Heart left ventricle (tissue), 16 donors: ENCODE data around the gene AGPAT3. TPM values are rescaled to one million over a fixed set of nuclear protein-coding genes. Genes with fewer than 3 reads are reported as not detected.

Experiments used
- ATAC-seq, 4 donors: fragments of 200-7000 bp; cut with Tn5 transposase; one replicate each; pipeline ENCODE4 v1.9.1; 2020 to 2022; ENCODE audit warnings: moderate library complexity in 4 of 4, mild to moderate bottlenecking in 3 of 4, moderate number of reproducible peaks in 1 of 4
- DNase-seq, 5 donors: peaks; one replicate each; pipeline ENCODE4 v3.0.0-alpha.2; 2020
- H3K27ac ChIP-seq, 12 donors: fragments of 200-600 bp; sonication (generic) in 4 of 12; one replicate each; pipeline versions ENCODE4 v1.5.0 to v1.8.0; 2016 to 2022; ENCODE audit warnings: mild to moderate bottlenecking in 2 of 12
- H3K27me3 ChIP-seq, 9 donors: fragments of 200-600 bp; sonication (generic) in 2 of 9; one replicate each; pipeline versions ENCODE4 v1.5.1 to v1.8.0; 2016 to 2022; ENCODE audit warnings: mild to moderate bottlenecking in 3 of 9
- H3K36me3 ChIP-seq, 9 donors: fragments of 200-600 bp; sonication (generic) in 2 of 9; one replicate each; pipeline versions ENCODE4 v1.5.0 to v1.8.0; 2018 to 2022; ENCODE audit warnings: mild to moderate bottlenecking in 2 of 9
- H3K4me1 ChIP-seq, 12 donors: fragments of 200-600 bp; sonication (generic) in 4 of 12; one replicate each; pipeline versions ENCODE4 v1.5.0 to v1.8.0; 2016 to 2022; ENCODE audit warnings: mild to moderate bottlenecking in 3 of 12
- H3K4me3 ChIP-seq, 12 donors: fragments of 200-600 bp; sonication (generic) in 4 of 12; one replicate each; pipeline versions ENCODE4 v1.5.0 to v1.8.0; 2017 to 2022; ENCODE audit warnings: mild to moderate bottlenecking in 9 of 12, moderate library complexity in 4 of 12
- H3K9me3 ChIP-seq, 12 donors: fragments of 200-600 bp; sonication (generic) in 4 of 12; one replicate each; pipeline versions ENCODE4 v1.5.0 to v1.8.0; 2016 to 2022; ENCODE audit warnings: mild to moderate bottlenecking in 1 of 12
- POLR2A ChIP-seq, 2 donors: fragments of 450-650 bp; IDR thresholded peaks; one replicate each; pipeline ENCODE4 v1.6.1; 2017; ENCODE audit warnings: antibody characterized with exemption in 2 of 2, mild to moderate bottlenecking in 2 of 2, moderate library complexity in 2 of 2
- WGBS, 4 donors: extraction: QIAGEN DNeasy Blood & Tissue Kit in 2 of 4; methylation state at CpG; one replicate each; pipeline versions ENCODE4 v1.1.5 to v1.1.7; 2013 to 2018; 5-methylcytosine and 5-hydroxymethylcytosine counted together
- intact Hi-C, 10 donors: fragments of 100-400 bp; cut with DNase I; formaldehyde crosslinking; loops; one replicate each; pipeline versions ENCODE4 v1.11.1 to v1.14.2; 2022
- polyA plus RNA-seq, 2 donors: library from polyadenylated mRNA; stranded (reverse); fragments of 200-250 nt; gene quantifications; one replicate each; pipeline ENCODE4 v1.2.3, GENCODE V29; 2013
- total RNA-seq, 9 donors: library from RNA; depleted of rRNA in 2 of 9; stranded (reverse); fragments of >200 nt in 2 of 9; fragmentation: NEBNext Ultra II Directional in 3 of 9; extraction: Animal tissue kit (Norgen Biotek cat#: 25700) in 3 of 9; gene quantifications; one replicate each; pipeline versions ENCODE4 v1.1.0 to v1.2.4, GENCODE V29; 2016 to 2023
- TF ChIP-seq, protein P1 (sequence below), 12 donors: fragments of 200-600 bp; sonication (generic) in 4 of 12; IDR thresholded peaks; one replicate each; pipeline versions ENCODE4 v1.5.0 to v1.8.0; 2018 to 2022; ENCODE audit warnings: antibody characterized with exemption in 12 of 12, mild to moderate bottlenecking in 5 of 12
- donor health status: ischemic (EF 13 %, LVEDD 7.1; RV severe dilation, severe dysfunction).
- donor health status: healthy with polysubstance abuse.
- donor health status: DM: no; HTN: yes; CAD: no.
- donor health status: DM: no; HTN: no; CAD: no.
- donor health status: ischemic (EF 25% LVEDD 6.9; RV normal size, moderate dysfunction).
- donor health status: ischemic (EF 25% LVEDD 5.7; RV mildly dilated, moderate dysfunction).
- donor health status: healthy.
- donor health status: DM: yes; HTN: yes; CAD: no.
- donor health status: ischemic (EF 35%, LVEDD 5.7; RV mildly dilated, moderate dysfunction).
- donor health status: nonischemic (EF 11% LVEDD 7.7; RV severe dilation, severe dysfunction).
- donor health status: DM: yes; HTN: yes; CAD: no.
- donor health status: PGD.
- donor health status: ischemic (EF 29% LVEDD 5.4; RV normal size, mild dysfunction).
- donor health status: nonischemic (EF 23%, LVEDD 6.1; RV moderate dilation, normal function).

Gene AGPAT3
- total and polyA plus RNA-seq, 11 donors: 26.6 to 86.0 (median 64.5) TPM

GRCh38 chr21:43956670-43957035 is 91.6 kb downstream of the AGPAT3 start:
- Histone ChIP-seq H3K4me3 (no peak overlapping the region), H3K4me1 (peaks cover 0 to 46% (median 15%) of the 10 kb centered on the region in 12 donors), H3K36me3 (peaks cover 0 to 22% (median 19%) of the 10 kb centered on the region in 9 donors), H3K9me3 (no peaks in the 10 kb centered on the region), H3K27me3 (no peaks in the 10 kb centered on the region), H3K27ac (peak overlapping the region in 2 of 12 donors; percentile 15 to 60)
- 25 to 59% (median 41%) methylated on average over 4 to 6 of the region's 6 CpGs for WGBS, 4 donors
- peak in 2 of 5 donors; percentile 46 to 69 for DNase-seq
- TF ChIP-seq, protein P1, sequence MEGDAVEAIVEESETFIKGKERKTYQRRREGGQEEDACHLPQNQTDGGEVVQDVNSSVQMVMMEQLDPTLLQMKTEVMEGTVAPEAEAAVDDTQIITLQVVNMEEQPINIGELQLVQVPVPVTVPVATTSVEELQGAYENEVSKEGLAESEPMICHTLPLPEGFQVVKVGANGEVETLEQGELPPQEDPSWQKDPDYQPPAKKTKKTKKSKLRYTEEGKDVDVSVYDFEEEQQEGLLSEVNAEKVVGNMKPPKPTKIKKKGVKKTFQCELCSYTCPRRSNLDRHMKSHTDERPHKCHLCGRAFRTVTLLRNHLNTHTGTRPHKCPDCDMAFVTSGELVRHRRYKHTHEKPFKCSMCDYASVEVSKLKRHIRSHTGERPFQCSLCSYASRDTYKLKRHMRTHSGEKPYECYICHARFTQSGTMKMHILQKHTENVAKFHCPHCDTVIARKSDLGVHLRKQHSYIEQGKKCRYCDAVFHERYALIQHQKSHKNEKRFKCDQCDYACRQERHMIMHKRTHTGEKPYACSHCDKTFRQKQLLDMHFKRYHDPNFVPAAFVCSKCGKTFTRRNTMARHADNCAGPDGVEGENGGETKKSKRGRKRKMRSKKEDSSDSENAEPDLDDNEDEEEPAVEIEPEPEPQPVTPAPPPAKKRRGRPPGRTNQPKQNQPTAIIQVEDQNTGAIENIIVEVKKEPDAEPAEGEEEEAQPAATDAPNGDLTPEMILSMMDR (IDR thresholded peaks at IDR 0.05): no peak
- TF ChIP-seq POLR2A (IDR thresholded peaks at IDR 0.05): no peak
- peak; percentile 24 to 52 (median 38) for ATAC-seq
- intact Hi-C loops: loop anchor here in 1 of 10 donors (10.0 kb wide), 1 partner anchor 102 kb away; no protein-coding TSS in a partner anchor

- H3K27me3 ChIP-seq: no peaks in the 10 kb centered on the region
- intact Hi-C loops: loop anchor here in 1 of 10 donors (10.0 kb wide), 1 partner anchor 102 kb away; no protein-coding TSS in a partner anchor
- no peaks in the 10 kb centered on the region for H3K9me3 ChIP-seq
- H3K4me3 ChIP-seq: no peak overlapping the region
- peak overlapping the region in 2 of 12 donors; percentile 15 to 60 for H3K27ac ChIP-seq
- TF ChIP-seq, protein P1 (IDR thresholded peaks at IDR 0.05): no peak
- no peak for TF ChIP-seq POLR2A (IDR thresholded peaks at IDR 0.05)
- peaks cover 0 to 46% (median 15%) of the 10 kb centered on the region in 12 donors for H3K4me1 ChIP-seq
- 73 to 78% (median 76%) methylated on average over 13 to 17 of the region's 17 CpGs for WGBS, 4 donors
- DNase-seq (no peak), ATAC-seq (no peak)
- H3K36me3 ChIP-seq: peaks cover 0 to 25% (median 20%) of the 10 kb centered on the region in 9 donors
Measured at GRCh38 chr21:43957128-43957571, 92.1 kb downstream of the AGPAT3 start.

GRCh38 chr21:43957611-43958362 is 92.8 kb downstream of the AGPAT3 start:
- DNase-seq (no peak), ATAC-seq (no peak)
- H3K9me3 ChIP-seq: no peaks in the 10 kb centered on the region
- 56 to 61% (median 59%) methylated on average over 20 to 22 of the region's 22 CpGs for WGBS, 4 donors
- H3K27me3 ChIP-seq: no peaks in the 10 kb centered on the region
- no peak overlapping the region for H3K27ac ChIP-seq
- intact Hi-C loops: loop anchor here in 1 of 10 donors (10.0 kb wide), 1 partner anchor 103 kb away; no protein-coding TSS in a partner anchor
- no peak for TF ChIP-seq POLR2A (IDR thresholded peaks at IDR 0.05)
- TF ChIP-seq, protein P1 (IDR thresholded peaks at IDR 0.05): no peak
- peaks cover 0 to 42% (median 15%) of the 10 kb centered on the region in 12 donors for H3K4me1 ChIP-seq
- H3K36me3 ChIP-seq: peaks cover 0 to 30% (median 21%) of the 10 kb centered on the region in 9 donors
- H3K4me3 ChIP-seq: no peak overlapping the region
